ENCODE data around the gene CNST. TPM values are rescaled to one million over a fixed set of nuclear protein-coding genes. Genes with fewer than 3 reads are reported as not detected.

CNST gene
- total RNA-seq, 1 experiment from 2014 or later: 21.0 TPM

DNA sequence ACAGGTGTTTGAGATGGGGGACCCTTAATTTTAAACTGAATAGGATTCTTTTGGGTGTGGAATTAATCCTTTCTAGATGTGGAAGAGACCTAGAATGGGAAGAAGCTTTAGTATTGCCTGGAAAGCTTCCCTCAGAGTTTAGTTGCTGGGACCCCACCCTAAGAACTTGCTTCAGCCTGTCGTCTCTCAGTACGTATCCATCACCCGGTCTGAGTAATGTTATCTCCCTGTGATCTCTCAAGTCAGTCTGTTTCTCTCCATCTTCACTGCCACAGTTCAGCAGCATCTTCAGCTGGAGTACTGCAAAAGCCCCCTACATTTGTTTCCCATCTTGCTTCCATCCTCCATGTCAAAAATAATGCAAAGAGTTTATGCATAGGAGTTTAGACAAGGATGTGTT is 28.9 kb downstream of the CNST start:
- POLR2A ChIA-PET (ENCODE audit: low non-redundant PET): no interaction called here
- no peak overlapping the region for H3K4me3 ChIP-seq (ENCODE audit: low read depth, low read length, poor library complexity, severe bottlenecking)
- BruUV-seq (replicated peaks): no TSS peak
- H3K4me1 ChIP-seq (ENCODE audit: insufficient read depth, low read length, poor library complexity, severe bottlenecking): peaks cover 12% of the 10 kb centered on the region
- no peak for TF ChIP-seq EZH2 (IDR thresholded peaks at IDR 0.05; ENCODE audit: borderline replicate concordance, low read depth, low read length, poor library complexity, severe bottlenecking)
- TF ChIP-seq, protein P1, sequence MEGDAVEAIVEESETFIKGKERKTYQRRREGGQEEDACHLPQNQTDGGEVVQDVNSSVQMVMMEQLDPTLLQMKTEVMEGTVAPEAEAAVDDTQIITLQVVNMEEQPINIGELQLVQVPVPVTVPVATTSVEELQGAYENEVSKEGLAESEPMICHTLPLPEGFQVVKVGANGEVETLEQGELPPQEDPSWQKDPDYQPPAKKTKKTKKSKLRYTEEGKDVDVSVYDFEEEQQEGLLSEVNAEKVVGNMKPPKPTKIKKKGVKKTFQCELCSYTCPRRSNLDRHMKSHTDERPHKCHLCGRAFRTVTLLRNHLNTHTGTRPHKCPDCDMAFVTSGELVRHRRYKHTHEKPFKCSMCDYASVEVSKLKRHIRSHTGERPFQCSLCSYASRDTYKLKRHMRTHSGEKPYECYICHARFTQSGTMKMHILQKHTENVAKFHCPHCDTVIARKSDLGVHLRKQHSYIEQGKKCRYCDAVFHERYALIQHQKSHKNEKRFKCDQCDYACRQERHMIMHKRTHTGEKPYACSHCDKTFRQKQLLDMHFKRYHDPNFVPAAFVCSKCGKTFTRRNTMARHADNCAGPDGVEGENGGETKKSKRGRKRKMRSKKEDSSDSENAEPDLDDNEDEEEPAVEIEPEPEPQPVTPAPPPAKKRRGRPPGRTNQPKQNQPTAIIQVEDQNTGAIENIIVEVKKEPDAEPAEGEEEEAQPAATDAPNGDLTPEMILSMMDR (conservative IDR thresholded peaks at IDR 0.05; ENCODE audit: low read depth, low read length): no peak
- no peaks in the 10 kb centered on the region for H3K27me3 ChIP-seq (replicated peaks; ENCODE audit: insufficient read depth, low read depth, low read length, poor library complexity)
- intact Hi-C loops (cut with micrococcal nuclease; ENCODE audit: unreplicated experiment): no loop called here
- peaks cover 5% of the 10 kb centered on the region for H3K36me3 ChIP-seq (ENCODE audit: insufficient read depth, low read length, poor library complexity, severe bottlenecking)
- CTCF ChIA-PET: no interaction called here
- no peak for DNase-seq (ENCODE audit: low spot score)
- no peak overlapping the region for H3K27ac ChIP-seq (ENCODE audit: low read depth, low read length, poor library complexity, severe bottlenecking)
- H3K9me3 ChIP-seq (ENCODE audit: low read depth, low read length, poor library complexity, severe bottlenecking): peaks cover 4% of the 10 kb centered on the region

DNA sequence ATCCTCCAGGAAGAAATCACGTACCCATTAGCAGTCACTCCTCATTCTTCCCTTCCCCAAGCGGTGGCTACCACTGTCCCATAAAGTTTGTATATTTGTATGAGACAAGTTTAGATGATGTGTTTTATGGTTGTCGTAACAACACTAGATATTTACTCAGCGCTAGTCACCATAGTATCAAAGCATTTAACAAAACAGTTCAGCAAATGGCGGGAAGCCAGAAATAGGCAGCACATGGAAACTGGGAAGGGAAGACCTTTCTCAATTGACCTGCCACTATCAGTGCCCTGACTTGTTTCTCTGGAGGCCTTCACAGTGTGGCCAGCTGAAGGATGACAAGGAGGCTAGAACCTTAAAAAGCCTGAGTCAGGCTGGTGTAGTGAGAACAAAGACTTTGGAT is 31.1 kb downstream of the CNST start:
- no peak overlapping the region for H3K27ac ChIP-seq (ENCODE audit: low read depth, low read length, poor library complexity, severe bottlenecking)

DNA sequence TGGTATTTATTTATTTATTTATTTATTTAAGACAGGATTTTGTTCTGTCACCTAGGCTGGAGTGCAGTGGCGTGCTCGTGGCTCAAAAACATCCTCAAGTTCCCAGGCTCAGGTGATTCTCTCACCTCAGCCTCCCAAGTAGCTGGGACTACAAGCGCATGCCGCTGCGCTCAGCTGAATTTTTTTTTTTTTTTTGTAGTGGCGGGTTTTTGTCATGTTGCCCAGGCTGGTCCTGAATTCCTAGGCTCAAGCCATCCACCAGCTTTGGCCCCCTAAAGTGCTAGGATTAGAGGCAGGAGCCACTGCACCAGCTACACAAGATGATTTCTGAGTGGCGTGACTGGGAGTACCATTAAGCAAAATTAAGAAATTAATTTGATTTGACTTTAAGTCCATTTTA is 31.7 kb downstream of the CNST start:
- no peak overlapping the region for H3K27ac ChIP-seq (ENCODE audit: low read depth, low read length, poor library complexity, severe bottlenecking)
- DNase-seq (ENCODE audit: low spot score): no peak
- ChIA-PET CTCF (no interaction called here), POLR2A (ENCODE audit: low non-redundant PET) (no interaction called here)
- no peak overlapping the region for H3K4me3 ChIP-seq (ENCODE audit: low read depth, low read length, poor library complexity, severe bottlenecking)
- no peaks in the 10 kb centered on the region for H3K27me3 ChIP-seq (replicated peaks; ENCODE audit: insufficient read depth, low read depth, low read length, poor library complexity)
- intact Hi-C loops (cut with micrococcal nuclease; ENCODE audit: unreplicated experiment): no loop called here
- H3K4me1 ChIP-seq (ENCODE audit: insufficient read depth, low read length, poor library complexity, severe bottlenecking): peaks cover 5% of the 10 kb centered on the region
- H3K9me3 ChIP-seq (ENCODE audit: low read depth, low read length, poor library complexity, severe bottlenecking): no peaks in the 10 kb centered on the region
- no TSS peak for BruUV-seq (replicated peaks)
- peaks cover 5% of the 10 kb centered on the region for H3K36me3 ChIP-seq (ENCODE audit: insufficient read depth, low read length, poor library complexity, severe bottlenecking)
- TF ChIP-seq, protein P1 (conservative IDR thresholded peaks at IDR 0.05; ENCODE audit: low read depth, low read length): no peak
- TF ChIP-seq EZH2 (IDR thresholded peaks at IDR 0.05; ENCODE audit: borderline replicate concordance, low read depth, low read length, poor library complexity, severe bottlenecking): no peak

More for the DNA sequence above, 31.1 kb downstream of the CNST start:
- BruUV-seq (replicated peaks): no TSS peak
- H3K36me3 ChIP-seq (ENCODE audit: insufficient read depth, low read length, poor library complexity, severe bottlenecking): peaks cover 5% of the 10 kb centered on the region
- TF ChIP-seq, protein P1 (conservative IDR thresholded peaks at IDR 0.05; ENCODE audit: low read depth, low read length): no peak
- no peak for TF ChIP-seq EZH2 (IDR thresholded peaks at IDR 0.05; ENCODE audit: borderline replicate concordance, low read depth, low read length, poor library complexity, severe bottlenecking)
- ChIA-PET CTCF (no interaction called here), POLR2A (ENCODE audit: low non-redundant PET) (no interaction called here)
- no peak for DNase-seq (ENCODE audit: low spot score)
- H3K27me3 ChIP-seq (replicated peaks; ENCODE audit: insufficient read depth, low read depth, low read length, poor library complexity): no peaks in the 10 kb centered on the region
- intact Hi-C loops (cut with micrococcal nuclease; ENCODE audit: unreplicated experiment): no loop called here
- H3K9me3 ChIP-seq (ENCODE audit: low read depth, low read length, poor library complexity, severe bottlenecking): no peaks in the 10 kb centered on the region
- H3K4me3 ChIP-seq (ENCODE audit: low read depth, low read length, poor library complexity, severe bottlenecking): no peak overlapping the region
- H3K4me1 ChIP-seq (ENCODE audit: insufficient read depth, low read length, poor library complexity, severe bottlenecking): peaks cover 11% of the 10 kb centered on the region

Measured in A673 (cell line).